Spleen (tissue), 7 donors: ENCODE measurements around the gene FAM107B.

Experiments used
- POLR2A ChIP-seq, 3 donors: fragments of 450-650 bp; IDR thresholded peaks; one replicate each; pipeline ENCODE4 v1.5.1; 2017; ENCODE audit warnings: antibody characterized with exemption in 3 of 3, mild to moderate bottlenecking in 1 of 3
- POLR2AphosphoS5 ChIP-seq, 3 donors: sonication (generic); formaldehyde crosslinking; IDR thresholded peaks; one replicate each; pipeline ENCODE4 v1.5.1; 2017; ENCODE audit warnings: antibody characterized with exemption in 3 of 3
- TF ChIP-seq, protein P1 (sequence below), 11 experiments: fragments of 200-600 bp in 7 of 11; fragments of 450-650 bp in 4 of 11; sonication (generic) in 4 of 11; IDR thresholded peaks in 8 of 11; conservative IDR thresholded peaks in 3 of 11; 1 replicate in 7 of 11; 2 replicates in 4 of 11; pipeline versions ENCODE4 v1.4.0 to v1.8.0; 2016 to 2021; ENCODE audit warnings: antibody characterized with exemption in 11 of 11, inconsistent platforms in 4 of 11, mild to moderate bottlenecking in 1 of 11
- donor health status: DM: no; HTN: no; CAD: no; lungs with moderate emphysema.
- donor health status: DM: no; HTN: no; CAD: no.
- donor health status: DM: no; HTN: no; CAD: no.

DNA sequence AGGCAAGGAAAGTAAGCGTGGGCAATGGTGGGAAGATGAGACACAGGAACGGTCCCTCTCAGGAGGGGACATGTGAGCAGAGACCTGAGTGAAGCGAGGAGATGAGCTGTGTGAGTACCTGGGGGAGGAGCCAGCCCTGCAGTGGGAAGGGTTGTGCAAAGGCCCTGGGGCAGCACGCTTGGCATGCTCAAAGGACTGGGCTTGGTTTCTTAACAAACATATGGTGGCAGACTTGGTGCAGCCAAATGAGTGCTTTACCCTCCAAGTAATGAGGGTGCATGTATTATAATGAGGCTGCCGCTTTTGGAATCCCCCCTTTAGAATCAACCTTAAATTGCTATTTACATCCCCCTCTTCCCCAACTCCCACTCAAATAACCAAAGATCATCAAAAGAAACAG is 291.3 kb downstream of the FAM107B start:
- TF ChIP-seq, protein P1, sequence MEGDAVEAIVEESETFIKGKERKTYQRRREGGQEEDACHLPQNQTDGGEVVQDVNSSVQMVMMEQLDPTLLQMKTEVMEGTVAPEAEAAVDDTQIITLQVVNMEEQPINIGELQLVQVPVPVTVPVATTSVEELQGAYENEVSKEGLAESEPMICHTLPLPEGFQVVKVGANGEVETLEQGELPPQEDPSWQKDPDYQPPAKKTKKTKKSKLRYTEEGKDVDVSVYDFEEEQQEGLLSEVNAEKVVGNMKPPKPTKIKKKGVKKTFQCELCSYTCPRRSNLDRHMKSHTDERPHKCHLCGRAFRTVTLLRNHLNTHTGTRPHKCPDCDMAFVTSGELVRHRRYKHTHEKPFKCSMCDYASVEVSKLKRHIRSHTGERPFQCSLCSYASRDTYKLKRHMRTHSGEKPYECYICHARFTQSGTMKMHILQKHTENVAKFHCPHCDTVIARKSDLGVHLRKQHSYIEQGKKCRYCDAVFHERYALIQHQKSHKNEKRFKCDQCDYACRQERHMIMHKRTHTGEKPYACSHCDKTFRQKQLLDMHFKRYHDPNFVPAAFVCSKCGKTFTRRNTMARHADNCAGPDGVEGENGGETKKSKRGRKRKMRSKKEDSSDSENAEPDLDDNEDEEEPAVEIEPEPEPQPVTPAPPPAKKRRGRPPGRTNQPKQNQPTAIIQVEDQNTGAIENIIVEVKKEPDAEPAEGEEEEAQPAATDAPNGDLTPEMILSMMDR (IDR thresholded peaks at IDR 0.05 in 8 of 11, conservative IDR thresholded peaks at IDR 0.05 in 3 of 11), result no peak
- TF ChIP-seq POLR2A (IDR thresholded peaks at IDR 0.05) (no peak), POLR2AphosphoS5 (IDR thresholded peaks at IDR 0.05) (no peak)
